Renal pelvis (tissue), 4 donors: ENCODE measurements around the gene VIM. TPM values are rescaled to one million over a fixed set of nuclear protein-coding genes. Genes with fewer than 3 reads are reported as not detected.
"Not testable (repeated sequence)": the region's sequence is repeated elsewhere in the genome, so short reads cannot be mapped to it uniquely, and the experiment has no call there.

Experiments
- DNase-seq: peaks from one replicate; pipeline ENCODE4 v3.0.0-alpha.2; 2013
- polyA plus RNA-seq, 3 donors: library from polyadenylated mRNA; unstranded; fragments of 120-200 nt; gene quantifications; one replicate each; pipeline ENCODE4 v1.2.1, GENCODE V29; 2013; ENCODE audit not compliant: insufficient read length in 3 of 3

The VIM gene
- polyA plus RNA-seq, 3 donors: 1,123 to 1,535 (median 1,312) TPM

GRCh38 chr10:17247210-17247609 lies 19.2 kb downstream of the VIM start:
- no peak for DNase-seq

- no peak for DNase-seq
Observed at GRCh38 chr10:17248964-17249363, 20.9 kb downstream of the VIM start.

- no peak for DNase-seq
Observed at GRCh38 chr10:17249820-17250219, 21.8 kb downstream of the VIM start.

GRCh38 chr10:17250736-17251135 lies 22.7 kb downstream of the VIM start:
- DNase-seq: no peak

- DNase-seq: not testable (repeated sequence)
Observed at GRCh38 chr10:17254543-17255050, 26.6 kb downstream of the VIM start.

GRCh38 chr10:17255512-17255911 lies 27.5 kb downstream of the VIM start:
- DNase-seq: no peak

- no peak for DNase-seq
Observed at GRCh38 chr10:17256051-17256450, 28.0 kb downstream of the VIM start.

GRCh38 chr10:17256627-17257026 lies 28.6 kb downstream of the VIM start:
- no peak for DNase-seq

GRCh38 chr10:17257466-17258321 lies 29.7 kb downstream of the VIM start:
- peak; percentile 75 for DNase-seq

GRCh38 chr10:17262502-17262901 lies 34.5 kb downstream of the VIM start:
- DNase-seq: no peak

GRCh38 chr10:17263580-17263979 lies 35.5 kb downstream of the VIM start:
- DNase-seq: no peak

GRCh38 chr10:17265468-17265867 lies 37.4 kb downstream of the VIM start:
- no peak for DNase-seq

- not testable (repeated sequence) for DNase-seq
Observed at GRCh38 chr10:17266549-17266948, 38.5 kb downstream of the VIM start.

GRCh38 chr10:17272648-17273047 lies 44.6 kb downstream of the VIM start:
- no peak for DNase-seq

GRCh38 chr10:17273403-17273802 lies 45.4 kb downstream of the VIM start:
- DNase-seq: no peak

- DNase-seq: no peak
Observed at GRCh38 chr10:17276756-17277424, 48.8 kb downstream of the VIM start.

GRCh38 chr10:17278607-17279240 lies 50.7 kb downstream of the VIM start:
- DNase-seq: no peak

- DNase-seq: no peak
Observed at GRCh38 chr10:17282311-17282710, 54.3 kb downstream of the VIM start.

GRCh38 chr10:17286562-17287550 lies 58.8 kb downstream of the VIM start:
- DNase-seq: no peak
